ENCODE measurements around the gene ZNF280A. TPM values are rescaled to one million over a fixed set of nuclear protein-coding genes. Genes with fewer than 3 reads are reported as not detected.
"Not testable (repeated sequence)": the region's sequence is repeated elsewhere in the genome, so short reads cannot be mapped to it uniquely, and the experiment has no call there.

The ZNF280A gene
- total and polyA plus RNA-seq, 2 experiments from 2014 or later: not detected

DNA sequence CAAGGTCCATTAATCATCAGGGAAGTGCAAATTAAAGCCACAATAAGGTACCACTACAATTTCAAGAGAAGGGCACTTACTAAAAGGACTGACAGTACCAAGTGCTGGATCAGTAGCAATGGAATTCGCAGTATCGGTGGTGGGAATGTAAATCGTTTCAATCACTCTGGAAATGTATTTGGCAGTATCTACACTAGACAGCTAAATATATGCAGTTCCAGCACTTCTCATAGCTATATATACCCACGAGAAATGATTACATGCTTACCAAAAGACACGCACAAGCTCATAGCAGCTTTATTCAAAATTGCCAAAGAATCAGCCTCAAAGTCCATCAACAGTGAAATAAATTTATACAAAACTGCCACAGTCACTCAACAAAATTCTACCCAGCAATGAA, 7.1 kb downstream of the ZNF280A start (continued):
- TF ChIP-seq ZNF462 (CRISPR knock-in tag; IDR thresholded peaks at IDR 0.05): no peak
- TF ChIP-seq CTCF (conservative IDR thresholded peaks at IDR 0.05; ENCODE audit: low read depth in 2 of 2): no peak
- no peak for TF ChIP-seq NANOG (IDR thresholded peaks at IDR 0.05; ENCODE audit: borderline replicate concordance)
- no peak for TF ChIP-seq EZH2phosphoT487 (IDR thresholded peaks at IDR 0.05; ENCODE audit: unreplicated experiment)
- TF ChIP-seq EZH2 (IDR thresholded peaks at IDR 0.05; ENCODE audit: low read depth, unreplicated experiment): no peak
- TF ChIP-seq POLR2AphosphoS5 (IDR thresholded peaks at IDR 0.05; ENCODE audit: low read depth): no peak

DNA sequence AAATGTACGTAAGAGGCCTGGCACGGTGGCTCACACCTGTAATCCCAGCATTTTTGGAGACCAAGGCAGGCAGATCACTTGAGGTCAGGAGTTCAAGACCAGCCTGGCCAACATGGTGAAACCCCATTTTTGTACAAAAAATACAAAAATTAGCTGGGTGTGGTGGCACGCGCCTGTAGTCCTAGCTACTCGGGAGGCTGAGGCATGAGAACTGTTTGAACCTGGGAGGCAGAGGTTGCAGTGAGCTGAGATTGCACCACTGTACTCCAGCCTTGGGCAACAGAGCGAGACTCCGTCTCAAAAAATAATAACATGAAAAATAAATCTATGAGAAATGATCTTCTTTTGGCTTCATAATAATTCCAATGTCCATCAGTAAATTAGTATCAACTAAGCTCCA, 9.2 kb downstream of the ZNF280A start:
- H3K27me3 Mint-ChIP-seq (ENCODE audit: insufficient read depth, low read depth, poor library complexity): peaks cover 52% of the 10 kb centered on the region
- peaks cover 13% of the 10 kb centered on the region for H4K20me1 ChIP-seq (replicated peaks; ENCODE audit: insufficient read depth)
- not testable (repeated sequence) for H3K4me1 ChIP-seq (ENCODE audit: insufficient read depth); H3F3A ChIP-seq (replicated peaks; ENCODE audit: low read depth); H3K4me1 Mint-ChIP-seq; H3K27ac ChIP-seq (ENCODE audit: low read depth); H3K9me2 ChIP-seq (ENCODE audit: insufficient read depth); H3K36me3 ChIP-seq (ENCODE audit: insufficient read depth); H2AFZ ChIP-seq; H3K27ac Mint-ChIP-seq; ATAC-seq; DNase-seq (ENCODE audit: low spot score); H3K4me3 Mint-ChIP-seq; H3K4me2 ChIP-seq; H3K4me3 ChIP-seq; H3K79me2 ChIP-seq (replicated peaks; ENCODE audit: insufficient read depth)
- H3K27me3 ChIP-seq (ENCODE audit: insufficient read depth): peaks cover 96% of the 10 kb centered on the region
- H3K9me3 Mint-ChIP-seq: peaks cover 36% of the 10 kb centered on the region
- peaks cover 29% of the 10 kb centered on the region for H3K36me3 Mint-ChIP-seq (ENCODE audit: low read depth)

DNA sequence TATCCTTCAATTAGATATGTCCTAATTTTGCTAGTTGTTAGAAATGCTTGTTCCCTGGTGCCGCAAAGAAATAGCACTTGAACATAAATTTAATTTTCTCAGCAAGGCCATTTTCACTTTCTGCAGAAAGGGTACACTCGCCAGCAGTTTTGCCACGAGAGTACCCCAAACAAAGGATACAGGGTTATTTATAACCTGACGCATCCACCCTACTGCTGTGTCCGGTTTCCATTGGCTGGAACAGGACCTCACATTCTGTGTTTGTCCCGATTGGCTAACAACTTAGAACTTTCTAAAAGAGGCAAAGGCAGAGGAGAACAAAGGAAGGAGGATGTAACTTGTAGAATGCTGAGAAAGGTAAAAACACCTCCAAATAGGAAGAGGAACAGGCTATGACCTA, 10.2 kb downstream of the ZNF280A start:
- not testable (repeated sequence) for H3K36me3 ChIP-seq (ENCODE audit: insufficient read depth); ATAC-seq; DNase-seq (ENCODE audit: low spot score); H2AFZ ChIP-seq; H3K9me2 ChIP-seq (ENCODE audit: insufficient read depth); H3K4me1 ChIP-seq (ENCODE audit: insufficient read depth); H3K4me2 ChIP-seq; H3K4me3 ChIP-seq; H3F3A ChIP-seq (replicated peaks; ENCODE audit: low read depth); H3K79me2 ChIP-seq (replicated peaks; ENCODE audit: insufficient read depth); H3K4me1 Mint-ChIP-seq; H3K4me3 Mint-ChIP-seq; H3K27ac ChIP-seq (ENCODE audit: low read depth); H3K27ac Mint-ChIP-seq
- Histone ChIP-seq H3K27me3 (ENCODE audit: insufficient read depth) (peaks cover 87% of the 10 kb centered on the region), H4K20me1 (replicated peaks; ENCODE audit: insufficient read depth) (peaks cover 15% of the 10 kb centered on the region)
- H3K36me3 Mint-ChIP-seq (ENCODE audit: low read depth): peaks cover 35% of the 10 kb centered on the region
- peaks cover 43% of the 10 kb centered on the region for H3K27me3 Mint-ChIP-seq (ENCODE audit: insufficient read depth, low read depth, poor library complexity)
- H3K9me3 Mint-ChIP-seq: peaks cover 33% of the 10 kb centered on the region

Measured in GM23338 (cell line).